A549 (cell line): ENCODE results near the gene PTGR2.

Experiments used
- BHLHE40 ChIP-seq: IDR thresholded peaks from 2 replicates; pipeline ENCODE4 v1.6.1; 2012; ENCODE audit warnings: low read depth, low read length, inconsistent platforms
- CBX8 ChIP-seq: fragments of 200-600 bp; sonication (generic); IDR thresholded peaks from 2 replicates; pipeline ENCODE4 v1.6.1; 2016
- CEBPB ChIP-seq, 2 experiments: fragments of >200 bp in 1 of 2; sonication (Bioruptor Twin) in 1 of 2; formaldehyde crosslinking in 1 of 2; IDR thresholded peaks; 2 replicates each; pipeline ENCODE4 v1.6.1; 2012 to 2016
- CHD4 ChIP-seq: fragments of 200-600 bp; sonication (generic); IDR thresholded peaks from 2 replicates; pipeline ENCODE4 v1.6.1; 2016; ENCODE audit warnings: antibody characterized with exemption, mild to moderate bottlenecking, borderline replicate concordance
- CTCF ChIP-seq: fragments of >200 bp; sonication (Bioruptor Twin); formaldehyde crosslinking; IDR thresholded peaks from 3 replicates; pipeline ENCODE4 v1.5.1; 2016
- EHMT2 ChIP-seq: fragments of 200-600 bp; sonication (generic); IDR thresholded peaks from 2 replicates; pipeline ENCODE4 v1.6.1; 2016; ENCODE audit warnings: antibody characterized with exemption, low read depth, mild to moderate bottlenecking, moderate library complexity
- GATA3 ChIP-seq: IDR thresholded peaks from 2 replicates; pipeline ENCODE4 v1.6.1; 2012; ENCODE audit warnings: borderline replicate concordance
- HDAC2 ChIP-seq: fragments of 200-600 bp; sonication (generic); IDR thresholded peaks from 2 replicates; pipeline ENCODE4 v1.6.1; 2016
- HOXA7 ChIP-seq: fragments of 250-450 bp; sonication (Bioruptor Pico); IDR thresholded peaks from 2 replicates; pipeline ENCODE4 v1.5.0; 2020; ENCODE audit warnings: mild to moderate bottlenecking, moderate library complexity
- PBX3 ChIP-seq: IDR thresholded peaks from 2 replicates; pipeline ENCODE4 v1.6.1; 2012
- POLR2A ChIP-seq: IDR thresholded peaks from 2 replicates; pipeline ENCODE4 v1.6.1; 2012; ENCODE audit warnings: mild to moderate bottlenecking, low read length
- RAD21 ChIP-seq, 2 experiments: fragments of >200 bp in 1 of 2; sonication (Bioruptor Twin) in 1 of 2; formaldehyde crosslinking in 1 of 2; IDR thresholded peaks in 1 of 2; conservative IDR thresholded peaks in 1 of 2; 2 replicates in 1 of 2; 3 replicates in 1 of 2; pipeline ENCODE4 v1.6.1; 2012 to 2018; ENCODE audit warnings: inconsistent platforms in 1 of 2

DNA sequence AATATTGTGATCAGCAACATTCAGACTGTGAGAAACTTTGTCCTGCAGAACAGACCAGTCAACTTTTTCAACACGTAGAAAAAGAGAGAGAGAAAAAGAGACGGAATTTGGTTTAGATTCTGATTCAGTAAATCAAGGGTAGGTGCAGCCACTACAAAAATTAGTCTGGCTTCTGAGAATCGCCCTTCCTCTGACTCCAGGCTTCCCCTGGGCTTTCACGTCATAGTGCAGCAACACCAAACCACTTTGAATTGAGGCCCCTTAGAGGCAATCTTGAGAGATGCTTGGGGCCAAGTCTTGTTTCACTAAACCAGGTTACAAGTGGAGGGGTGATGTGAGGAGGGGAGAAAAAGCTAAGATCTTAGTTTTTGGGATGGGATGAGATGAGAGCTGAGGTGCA, 37.5 kb upstream of the PTGR2 start:
- TF ChIP-seq PBX3: no peak
- TF ChIP-seq HOXA7 (CRISPR knock-in tag): no peak
- no peak for TF ChIP-seq POLR2A
- TF ChIP-seq CTCF: no peak
- TF ChIP-seq RAD21 (conservative IDR thresholded peaks at IDR 0.05 in 1 of 2, IDR thresholded peaks at IDR 0.05 in 1 of 2): no peak
- TF ChIP-seq HDAC2: no peak
- no peak for TF ChIP-seq CBX8
- no peak for TF ChIP-seq BHLHE40
- TF ChIP-seq GATA3: no peak
- no peak for TF ChIP-seq EHMT2
- no peak for TF ChIP-seq CEBPB (IDR thresholded peaks at IDR 0.05)
- TF ChIP-seq CHD4: no peak
